Parathyroid adenoma (tissue), 2 donors: ENCODE results near the gene RRP9.
A peak's percentile ranks its signal among the peaks of the same experiment; 100 is the strongest.

ENCODE experiments used
- H2AFZ ChIP-seq: fragments of 300-600 bp; sonication (generic); one replicate; pipeline ENCODE4 v1.7.0; 2017; ENCODE audit warnings: antibody characterized with exemption, mild to moderate bottlenecking
- H3K27ac ChIP-seq: fragments of 300-600 bp; sonication (generic); one replicate; pipeline ENCODE4 v1.7.0; 2017
- H3K27me3 ChIP-seq: fragments of 300-600 bp; sonication (generic); one replicate; pipeline ENCODE4 v1.7.0; 2017; ENCODE audit warnings: low read length; ENCODE audit not compliant: control insufficient read depth, insufficient read depth
- H3K36me3 ChIP-seq: fragments of 300-600 bp; sonication (generic); one replicate; pipeline ENCODE4 v1.7.0; 2017; ENCODE audit warnings: low read length; ENCODE audit not compliant: control insufficient read depth, insufficient read depth
- H3K4me1 ChIP-seq: fragments of 300-600 bp; sonication (generic); one replicate; pipeline ENCODE4 v1.7.0; 2017; ENCODE audit warnings: control low read depth
- H3K4me2 ChIP-seq: fragments of 300-600 bp; sonication (generic); one replicate; pipeline ENCODE4 v1.7.0; 2017; ENCODE audit warnings: low read length
- H3K4me3 ChIP-seq: fragments of 300-600 bp; sonication (generic); one replicate; pipeline ENCODE4 v1.7.0; 2017; ENCODE audit warnings: low read depth, low read length
- H3K79me2 ChIP-seq: fragments of 300-600 bp; sonication (generic); one replicate; pipeline ENCODE4 v1.7.0; 2017; ENCODE audit warnings: control low read depth
- H3K9ac ChIP-seq: fragments of 300-600 bp; sonication (generic); one replicate; pipeline ENCODE4 v1.7.0; 2017; ENCODE audit warnings: mild to moderate bottlenecking
- H3K9me3 ChIP-seq: fragments of 300-600 bp; sonication (generic); one replicate; pipeline ENCODE4 v1.7.0; 2017; ENCODE audit warnings: low read length; ENCODE audit not compliant: control insufficient read depth
- CTCF ChIP-seq: fragments of 300-600 bp; sonication (generic); IDR thresholded peaks from one replicate; pipeline ENCODE4 v1.7.0; 2017; ENCODE audit warnings: antibody characterized with exemption, mild to moderate bottlenecking
- donor health status: primary hyperparathyroidism.

The RRP9 gene

GRCh38 chr3:51968170-51968775 lies 26.6 kb upstream of the RRP9 start:
- no peaks in the 10 kb centered on the region for H3K79me2 ChIP-seq
- H3K9me3 ChIP-seq: no peaks in the 10 kb centered on the region
- peak overlapping the region; percentile 55 for H3K27ac ChIP-seq
- TF ChIP-seq CTCF: no peak
- peak overlapping the region; percentile 71 for H2AFZ ChIP-seq
- peak overlapping the region; percentile 98 for H3K4me2 ChIP-seq
- H3K4me1 ChIP-seq: peaks cover 17% of the 10 kb centered on the region
- no peaks in the 10 kb centered on the region for H3K36me3 ChIP-seq
- H3K27me3 ChIP-seq: no peaks in the 10 kb centered on the region
- H3K9ac ChIP-seq: no peak overlapping the region
- peak overlapping the region; percentile 57 for H3K4me3 ChIP-seq

GRCh38 chr3:51967384-51968169 lies 25.9 kb upstream of the RRP9 start, which contains the start of gene PCBP4:
Gene PCBP4 (minus strand): TSS chr3:51967454. CDS start chr3:51961240, 6,214 bp downstream.
- H3K4me3 ChIP-seq: peak within 1 kb of the TSS; percentile 57
- H3K4me2 ChIP-seq: peak within 1 kb of the TSS; percentile 98
- peak within 1 kb of the TSS; percentile 74 for H2AFZ ChIP-seq
- H3K36me3 ChIP-seq: no peaks in the 10 kb centered on the region
- TF ChIP-seq CTCF: no peak
- H3K9ac ChIP-seq: peak within 1 kb of the TSS; percentile 71
- peaks cover 17% of the 10 kb centered on the region for H3K4me1 ChIP-seq
- H3K79me2 ChIP-seq: no peaks in the 10 kb centered on the region
- H3K9me3 ChIP-seq: no peaks in the 10 kb centered on the region
- H3K27me3 ChIP-seq: no peaks in the 10 kb centered on the region
- H3K27ac ChIP-seq: peak within 1 kb of the TSS; percentile 55

- TF ChIP-seq CTCF: no peak
- H2AFZ ChIP-seq: peak overlapping the region; percentile 74
- peak overlapping the region; percentile 56 for H3K4me3 ChIP-seq
- peak overlapping the region; percentile 71 for H3K9ac ChIP-seq
- H3K79me2 ChIP-seq: no peaks in the 10 kb centered on the region
- no peaks in the 10 kb centered on the region for H3K27me3 ChIP-seq
- peaks cover 17% of the 10 kb centered on the region for H3K4me1 ChIP-seq
- H3K9me3 ChIP-seq: no peaks in the 10 kb centered on the region
- no peaks in the 10 kb centered on the region for H3K36me3 ChIP-seq
- peak overlapping the region; percentile 74 for H3K4me2 ChIP-seq
- no peak overlapping the region for H3K27ac ChIP-seq
These were observed 25.2 kb upstream of the RRP9 start for GRCh38 chr3:51966922-51967383.

GRCh38 chr3:51966486-51966885 lies 24.8 kb upstream of the RRP9 start:
- Histone ChIP-seq H3K4me2 (peak overlapping the region; percentile 74), H3K4me1 (peaks cover 17% of the 10 kb centered on the region), H3K27ac (no peak overlapping the region), H3K4me3 (peak overlapping the region; percentile 56), H2AFZ (peak overlapping the region; percentile 74), H3K79me2 (no peaks in the 10 kb centered on the region), H3K27me3 (no peaks in the 10 kb centered on the region), H3K9me3 (no peaks in the 10 kb centered on the region), H3K36me3 (no peaks in the 10 kb centered on the region), H3K9ac (peak overlapping the region; percentile 71)
- TF ChIP-seq CTCF: no peak
